ENCODE data around the gene OLIG1. TPM values are rescaled to one million over a fixed set of nuclear protein-coding genes. Genes with fewer than 3 reads are reported as not detected.

OLIG1 gene
- total RNA-seq, 1 donor from 2014 or later = not detected

DNA sequence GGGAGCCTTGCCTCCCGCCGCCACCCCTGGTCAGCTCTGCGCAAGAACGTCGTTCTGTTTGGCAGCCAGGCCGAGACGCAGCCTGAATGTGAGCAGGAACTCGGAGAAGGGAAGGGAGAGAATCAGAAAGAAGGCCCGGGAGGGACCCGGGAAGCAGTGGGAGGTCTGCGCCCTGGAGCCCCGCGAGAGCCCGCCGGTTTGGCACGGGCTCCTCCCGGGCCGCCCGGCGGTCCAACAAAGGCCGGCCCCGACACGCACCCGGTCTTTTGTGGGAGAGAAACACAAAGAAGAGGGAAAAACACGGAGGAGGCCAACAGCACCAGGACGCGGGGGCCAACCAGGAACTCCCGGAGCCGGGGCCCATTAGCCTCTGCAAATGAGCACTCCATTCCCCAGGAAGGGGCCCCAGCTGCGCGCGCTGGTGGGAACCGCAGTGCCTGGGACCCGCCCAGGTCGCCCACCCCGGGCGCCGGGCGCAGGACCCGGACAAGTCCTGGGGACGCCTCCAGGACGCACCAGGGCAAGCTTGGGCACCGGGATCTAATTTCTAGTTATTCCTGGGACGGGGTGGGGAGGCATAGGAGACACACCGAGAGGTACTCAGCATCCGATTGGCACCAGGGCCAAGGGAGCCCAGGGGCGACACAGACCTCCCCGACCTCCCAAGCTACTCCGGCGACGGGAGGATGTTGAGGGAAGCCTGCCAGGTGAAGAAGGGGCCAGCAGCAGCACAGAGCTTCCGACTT lies 46.9 kb upstream of the OLIG1 start:
- ChIA-PET POLR2A (no interaction called here), CTCF (no interaction called here)
- no peaks in the 10 kb centered on the region for H3K36me3 Mint-ChIP-seq (ENCODE audit: low read depth)
- H3K9me3 Mint-ChIP-seq = no peaks in the 10 kb centered on the region
- no peak for TF ChIP-seq CTCF (IDR thresholded peaks at IDR 0.05)
- DNase-seq = no peak
- H3K27me3 Mint-ChIP-seq = peaks cover 64% of the 10 kb centered on the region
- H3K27ac Mint-ChIP-seq = no peak overlapping the region
- no peak for ATAC-seq (ENCODE audit: low read depth)
- H3K4me1 Mint-ChIP-seq = peaks cover 29% of the 10 kb centered on the region
- intact Hi-C loops (cut with micrococcal nuclease) = loop anchor here (5.0 to 10.0 kb wide), 2 partner anchors 49 to 172 kb away; partner anchors contain the start of gene OLIG1
- no peak overlapping the region for H3K4me3 Mint-ChIP-seq

DNA sequence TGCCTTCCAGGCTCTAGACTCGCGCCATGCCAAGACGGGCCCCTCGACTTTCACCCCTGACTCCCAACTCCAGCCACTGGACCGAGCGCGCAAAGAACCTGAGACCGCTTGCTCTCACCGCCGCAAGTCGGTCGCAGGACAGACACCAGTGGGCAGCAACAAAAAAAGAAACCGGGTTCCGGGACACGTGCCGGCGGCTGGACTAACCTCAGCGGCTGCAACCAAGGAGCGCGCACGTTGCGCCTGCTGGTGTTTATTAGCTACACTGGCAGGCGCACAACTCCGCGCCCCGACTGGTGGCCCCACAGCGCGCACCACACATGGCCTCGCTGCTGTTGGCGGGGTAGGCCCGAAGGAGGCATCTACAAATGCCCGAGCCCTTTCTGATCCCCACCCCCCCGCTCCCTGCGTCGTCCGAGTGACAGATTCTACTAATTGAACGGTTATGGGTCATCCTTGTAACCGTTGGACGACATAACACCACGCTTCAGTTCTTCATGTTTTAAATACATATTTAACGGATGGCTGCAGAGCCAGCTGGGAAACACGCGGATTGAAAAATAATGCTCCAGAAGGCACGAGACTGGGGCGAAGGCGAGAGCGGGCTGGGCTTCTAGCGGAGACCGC lies 46.3 kb upstream of the OLIG1 start:
- intact Hi-C loops (cut with micrococcal nuclease) = loop anchor here (5.0 to 10.0 kb wide), 2 partner anchors 49 to 171 kb away; partner anchors contain the start of gene OLIG1
- no peaks in the 10 kb centered on the region for H3K9me3 Mint-ChIP-seq
- TF ChIP-seq CTCF (IDR thresholded peaks at IDR 0.05) = no peak
- H3K27me3 Mint-ChIP-seq = peaks cover 62% of the 10 kb centered on the region
- no peak for DNase-seq
- no peak overlapping the region for H3K27ac Mint-ChIP-seq
- H3K4me1 Mint-ChIP-seq = peaks cover 33% of the 10 kb centered on the region
- peak overlapping the region; percentile 4 for H3K4me3 Mint-ChIP-seq
- no peaks in the 10 kb centered on the region for H3K36me3 Mint-ChIP-seq (ENCODE audit: low read depth)
- POLR2A ChIA-PET = no interaction called here
- ATAC-seq (ENCODE audit: low read depth) = no peak
- CTCF ChIA-PET = no interaction called here

- ChIA-PET POLR2A (no interaction called here), CTCF (no interaction called here)
- Mint-ChIP-seq H3K27ac (no peak overlapping the region), H3K36me3 (ENCODE audit: low read depth) (no peaks in the 10 kb centered on the region), H3K9me3 (no peaks in the 10 kb centered on the region), H3K4me1 (peaks cover 35% of the 10 kb centered on the region), H3K4me3 (peak overlapping the region; percentile 4), H3K27me3 (peaks cover 60% of the 10 kb centered on the region)
- DNase-seq (no peak), ATAC-seq (ENCODE audit: low read depth) (no peak)
- intact Hi-C loops (cut with micrococcal nuclease) = loop anchor here (5.0 to 10.0 kb wide), 2 partner anchors 48 to 170 kb away; partner anchors contain the start of gene OLIG1
- no peak for TF ChIP-seq CTCF (IDR thresholded peaks at IDR 0.05)
These were observed 45.5 kb upstream of the OLIG1 start for GRCh38 chr21:33024201-33025103.

DNA sequence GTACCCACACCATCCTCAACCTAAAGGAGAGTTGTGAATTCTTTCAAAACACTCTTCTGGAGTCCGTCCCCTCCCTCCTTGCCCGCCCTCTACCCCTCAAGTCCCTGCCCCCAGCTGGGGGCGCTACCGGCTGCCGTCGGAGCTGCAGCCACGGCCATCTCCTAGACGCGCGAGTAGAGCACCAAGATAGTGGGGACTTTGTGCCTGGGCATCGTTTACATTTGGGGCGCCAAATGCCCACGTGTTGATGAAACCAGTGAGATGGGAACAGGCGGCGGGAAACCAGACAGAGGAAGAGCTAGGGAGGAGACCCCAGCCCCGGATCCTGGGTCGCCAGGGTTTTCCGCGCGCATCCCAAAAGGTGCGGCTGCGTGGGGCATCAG lies 44.8 kb upstream of the OLIG1 start:
- ChIA-PET CTCF (no interaction called here), POLR2A (no interaction called here)
- Mint-ChIP-seq H3K27ac (no peak overlapping the region), H3K36me3 (ENCODE audit: low read depth) (no peaks in the 10 kb centered on the region), H3K9me3 (no peaks in the 10 kb centered on the region), H3K27me3 (peaks cover 63% of the 10 kb centered on the region), H3K4me1 (peaks cover 34% of the 10 kb centered on the region), H3K4me3 (no peak overlapping the region)
- DNase-seq = no peak
- intact Hi-C loops (cut with micrococcal nuclease) = loop anchor here (10.0 kb wide), 1 partner anchor 170 kb away; no protein-coding TSS in a partner anchor
- no peak for ATAC-seq (ENCODE audit: low read depth)
- TF ChIP-seq CTCF (IDR thresholded peaks at IDR 0.05) = no peak
